ENCODE measurements around the gene COX10. TPM values are rescaled to one million over a fixed set of nuclear protein-coding genes. Genes with fewer than 3 reads are reported as not detected.
A peak's percentile ranks its signal among the peaks of the same experiment; 100 is the strongest.

The COX10 gene
- total RNA-seq, 4 donors from 2014 or later: 12.5 to 36.0 (median 24.3) TPM

- peak overlapping the region; percentile 87 to 92 (median 88) for H3K27ac ChIP-seq
- 18 to 26% methylated on average over 14 to 15 of the region's 25 CpGs for WGBS, 2 donors
- intact Hi-C loops (cut with DNase I): no loop called here
- H3K36me3 ChIP-seq: peaks cover 0 to 7% (median 0%) of the 10 kb centered on the region in 3 donors
- TF ChIP-seq, protein P1, sequence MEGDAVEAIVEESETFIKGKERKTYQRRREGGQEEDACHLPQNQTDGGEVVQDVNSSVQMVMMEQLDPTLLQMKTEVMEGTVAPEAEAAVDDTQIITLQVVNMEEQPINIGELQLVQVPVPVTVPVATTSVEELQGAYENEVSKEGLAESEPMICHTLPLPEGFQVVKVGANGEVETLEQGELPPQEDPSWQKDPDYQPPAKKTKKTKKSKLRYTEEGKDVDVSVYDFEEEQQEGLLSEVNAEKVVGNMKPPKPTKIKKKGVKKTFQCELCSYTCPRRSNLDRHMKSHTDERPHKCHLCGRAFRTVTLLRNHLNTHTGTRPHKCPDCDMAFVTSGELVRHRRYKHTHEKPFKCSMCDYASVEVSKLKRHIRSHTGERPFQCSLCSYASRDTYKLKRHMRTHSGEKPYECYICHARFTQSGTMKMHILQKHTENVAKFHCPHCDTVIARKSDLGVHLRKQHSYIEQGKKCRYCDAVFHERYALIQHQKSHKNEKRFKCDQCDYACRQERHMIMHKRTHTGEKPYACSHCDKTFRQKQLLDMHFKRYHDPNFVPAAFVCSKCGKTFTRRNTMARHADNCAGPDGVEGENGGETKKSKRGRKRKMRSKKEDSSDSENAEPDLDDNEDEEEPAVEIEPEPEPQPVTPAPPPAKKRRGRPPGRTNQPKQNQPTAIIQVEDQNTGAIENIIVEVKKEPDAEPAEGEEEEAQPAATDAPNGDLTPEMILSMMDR (IDR thresholded peaks at IDR 0.05): no peak
- TF ChIP-seq POLR2A (IDR thresholded peaks at IDR 0.05): no peak
- H3K4me3 ChIP-seq: peak overlapping the region; percentile 79 to 100 (median 96)
- no peaks in the 10 kb centered on the region for H3K27me3 ChIP-seq
- H3K4me1 ChIP-seq: peaks cover 9 to 37% (median 20%) of the 10 kb centered on the region in 3 donors
- peaks cover 0 to 5% (median 0%) of the 10 kb centered on the region in 3 donors for H3K9me3 ChIP-seq
- DNase-seq: no peak
Observed at GRCh38 chr17:14068542-14069250, 608 bp upstream of the COX10 start.

GRCh38 chr17:14070344-14070984 lies 1.2 kb downstream of the COX10 start:
- H3K27me3 ChIP-seq: no peaks in the 10 kb centered on the region
- H3K36me3 ChIP-seq: peaks cover 0 to 24% (median 0%) of the 10 kb centered on the region in 3 donors
- no peak for DNase-seq
- 56 to 59% methylated on average over 6 of the region's 6 CpGs for WGBS, 2 donors
- peaks cover 0 to 5% (median 0%) of the 10 kb centered on the region in 3 donors for H3K9me3 ChIP-seq
- TF ChIP-seq POLR2A (IDR thresholded peaks at IDR 0.05): no peak
- TF ChIP-seq, protein P1 (IDR thresholded peaks at IDR 0.05): no peak
- intact Hi-C loops (cut with DNase I): no loop called here
- no peak overlapping the region for H3K27ac ChIP-seq
- peak overlapping the region; percentile 79 to 100 (median 96) for H3K4me3 ChIP-seq
- H3K4me1 ChIP-seq: peaks cover 9 to 37% (median 20%) of the 10 kb centered on the region in 3 donors

DNA sequence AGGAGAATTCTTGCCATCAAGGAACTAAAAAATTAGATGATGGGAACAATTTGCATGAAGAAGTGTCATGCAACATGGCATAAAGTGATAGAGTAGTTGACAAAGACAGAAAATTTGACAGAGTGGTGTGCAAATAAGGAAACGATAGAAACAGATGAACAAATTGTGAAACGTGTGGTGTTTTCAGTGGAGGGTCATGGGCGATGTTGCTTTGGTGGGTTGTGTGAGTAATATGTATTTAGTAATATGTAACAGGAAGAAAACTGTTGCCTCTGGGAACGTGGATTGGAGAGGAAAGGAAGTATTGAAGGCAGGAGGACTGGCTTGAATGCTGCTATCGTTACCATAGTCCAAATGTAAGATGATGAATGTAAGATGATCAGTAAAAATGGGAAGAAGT lies 3.6 kb downstream of the COX10 start:
- Histone ChIP-seq H3K4me1 (peaks cover 9 to 33% (median 20%) of the 10 kb centered on the region in 3 donors), H3K27ac (no peak overlapping the region), H3K27me3 (no peaks in the 10 kb centered on the region), H3K36me3 (peaks cover 0 to 43% (median 0%) of the 10 kb centered on the region in 3 donors), H3K4me3 (no peak overlapping the region), H3K9me3 (no peaks in the 10 kb centered on the region)
- intact Hi-C loops (cut with DNase I): no loop called here
- DNase-seq: no peak
- TF ChIP-seq, protein P1 (IDR thresholded peaks at IDR 0.05): no peak
- 73 to 90% methylated on average over 5 of the region's 5 CpGs for WGBS, 2 donors

DNA sequence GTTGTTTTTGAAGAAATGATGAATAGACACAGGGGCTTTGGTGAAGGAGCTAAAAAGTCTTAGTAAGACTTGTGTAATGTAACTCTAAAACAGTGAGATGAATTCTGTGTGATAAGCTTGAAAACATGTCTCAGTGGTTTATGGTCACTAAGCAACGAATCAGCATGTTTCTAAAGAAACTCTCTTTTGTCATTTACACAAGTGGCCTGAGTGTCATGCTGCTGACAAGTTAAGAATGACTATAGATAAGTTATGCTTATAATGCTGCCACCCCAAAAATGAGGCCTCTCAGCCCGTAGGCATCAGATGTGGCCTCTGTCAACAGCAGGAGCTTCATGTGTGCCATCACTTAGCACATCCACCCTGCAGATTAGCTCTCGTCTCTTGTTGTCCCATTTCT lies 8.7 kb downstream of the COX10 start:
- DNase-seq: no peak
- TF ChIP-seq POLR2A (IDR thresholded peaks at IDR 0.05): no peak
- TF ChIP-seq, protein P1 (IDR thresholded peaks at IDR 0.05): no peak
- Histone ChIP-seq H3K27me3 (no peaks in the 10 kb centered on the region), H3K4me1 (peaks cover 0 to 4% (median 0%) of the 10 kb centered on the region in 3 donors), H3K4me3 (no peak overlapping the region), H3K36me3 (peaks cover 0 to 90% (median 5%) of the 10 kb centered on the region in 3 donors), H3K27ac (no peak overlapping the region), H3K9me3 (no peaks in the 10 kb centered on the region)
- WGBS, 2 donors: 82 to 83% methylated on average over 3 of the region's 3 CpGs
- intact Hi-C loops (cut with DNase I): no loop called here

DNA sequence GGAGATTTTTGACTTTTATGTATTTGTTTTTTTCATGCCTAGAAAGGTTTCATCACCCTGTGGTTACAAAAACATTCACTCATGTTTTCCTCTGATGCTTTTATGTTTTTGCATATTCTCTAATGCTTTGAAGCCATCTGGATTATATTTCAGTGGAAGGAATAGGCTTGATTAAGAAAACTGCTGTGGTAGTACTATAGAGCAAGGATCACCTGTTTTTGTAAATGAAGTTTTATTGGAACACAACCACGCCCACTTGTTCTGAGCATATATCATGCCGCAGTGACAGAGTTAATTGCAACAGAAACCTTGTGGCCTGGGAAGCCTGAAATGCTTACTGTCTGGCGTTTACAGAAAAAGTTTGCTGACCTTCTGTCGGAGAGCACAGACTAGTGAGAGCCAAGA lies 11.5 kb downstream of the COX10 start:
- H3K27ac ChIP-seq: no peak overlapping the region
- peaks cover 0 to 12% (median 0%) of the 10 kb centered on the region in 3 donors for H3K4me1 ChIP-seq
- intact Hi-C loops (cut with DNase I): no loop called here
- H3K4me3 ChIP-seq: no peak overlapping the region
- TF ChIP-seq, protein P1 (IDR thresholded peaks at IDR 0.05): no peak
- TF ChIP-seq POLR2A (IDR thresholded peaks at IDR 0.05): no peak
- no peaks in the 10 kb centered on the region for H3K27me3 ChIP-seq
- WGBS, 2 donors: 74 to 91% methylated on average over 4 of the region's 4 CpGs
- no peaks in the 10 kb centered on the region for H3K9me3 ChIP-seq
- H3K36me3 ChIP-seq: peaks cover 0 to 73% (median 5%) of the 10 kb centered on the region in 3 donors
- DNase-seq: no peak

Data from esophagus squamous epithelium (tissue), 5 donors.